ENCODE measurements around the gene CYP2E1.
A peak's percentile ranks its signal among the peaks of the same experiment; 100 is the strongest.
"Not testable (repeated sequence)": the region's sequence is repeated elsewhere in the genome, so short reads cannot be mapped to it uniquely, and the experiment has no call there.

Gene CYP2E1

GRCh38 chr10:133526957-133527588 is at the start of gene CYP2E1:
TSS of gene CYP2E1 (plus strand) at chr10:133527363. CDS start at chr10:133527396, 33 bp downstream.
- no peak for DNase-seq

GRCh38 chr10:133481086-133481643 is 46.0 kb upstream of the CYP2E1 start:
- DNase-seq = no peak

GRCh38 chr10:133481657-133482056 is 45.5 kb upstream of the CYP2E1 start:
- no peak for DNase-seq

- no peak for DNase-seq
Observed at GRCh38 chr10:133484818-133485217, 42.3 kb upstream of the CYP2E1 start.

- no peak for DNase-seq
Observed at GRCh38 chr10:133487085-133487484, 40.1 kb upstream of the CYP2E1 start.

- DNase-seq = no peak
Observed at GRCh38 chr10:133488354-133488753, 38.8 kb upstream of the CYP2E1 start.

- no peak for DNase-seq
Observed at GRCh38 chr10:133489816-133490588, 37.2 kb upstream of the CYP2E1 start.

- DNase-seq = not testable (repeated sequence)
Observed at GRCh38 chr10:133493562-133493961, 33.6 kb upstream of the CYP2E1 start.

- DNase-seq = not testable (repeated sequence)
Observed at GRCh38 chr10:133497363-133497762, 29.8 kb upstream of the CYP2E1 start.

GRCh38 chr10:133499176-133499575 is 28.0 kb upstream of the CYP2E1 start:
- not testable (repeated sequence) for DNase-seq

- not testable (repeated sequence) for DNase-seq
Observed at GRCh38 chr10:133500897-133501296, 26.3 kb upstream of the CYP2E1 start.

- no peak for DNase-seq
Observed at GRCh38 chr10:133509700-133510099, 17.5 kb upstream of the CYP2E1 start.

GRCh38 chr10:133511408-133511807 is 15.8 kb upstream of the CYP2E1 start:
- DNase-seq = no peak

- no peak for DNase-seq
Observed at GRCh38 chr10:133511907-133512528, 15.1 kb upstream of the CYP2E1 start.

GRCh38 chr10:133515471-133515870 is 11.7 kb upstream of the CYP2E1 start:
- DNase-seq = no peak

GRCh38 chr10:133516057-133516456 is 11.1 kb upstream of the CYP2E1 start:
- DNase-seq = no peak

GRCh38 chr10:133518517-133518916 is 8.6 kb upstream of the CYP2E1 start:
- not testable (repeated sequence) for DNase-seq

GRCh38 chr10:133520193-133520738 is 6.9 kb upstream of the CYP2E1 start:
- DNase-seq = peak; percentile 24

- DNase-seq = no peak
Observed at GRCh38 chr10:133523631-133524203, 3.4 kb upstream of the CYP2E1 start.

GRCh38 chr10:133525444-133525843 is 1.7 kb upstream of the CYP2E1 start:
- no peak for DNase-seq

GRCh38 chr10:133527771-133528271 is 658 bp downstream of the CYP2E1 start:
- DNase-seq = no peak

- DNase-seq = no peak
Observed at GRCh38 chr10:133528296-133528844, 1.2 kb downstream of the CYP2E1 start.
